ENCODE data around the gene CBFA2T3. TPM values are rescaled to one million over a fixed set of nuclear protein-coding genes. Genes with fewer than 3 reads are reported as not detected.

CBFA2T3 gene
- total RNA-seq, 4 donors from 2014 or later: 4.0 to 18.5 (median 5.5) TPM

- no peak overlapping the region for H3K27ac ChIP-seq
- peaks cover 0 to 1% (median 0%) of the 10 kb centered on the region in 4 donors for H3K4me1 ChIP-seq
- no peak for TF ChIP-seq POLR2AphosphoS5 (IDR thresholded peaks at IDR 0.05)
- TF ChIP-seq POLR2A (IDR thresholded peaks at IDR 0.05): no peak
- TF ChIP-seq EP300 (IDR thresholded peaks at IDR 0.05; ENCODE audit: low read depth): no peak
- no peak for TF ChIP-seq CTCF (IDR thresholded peaks at IDR 0.05)
- peaks cover 0 to 8% (median 0%) of the 10 kb centered on the region in 4 donors for H3K36me3 ChIP-seq
- in situ Hi-C loops (cut with MboI; ENCODE audit: low pct_ligation_motif_present in 1 of 4, low pct_unique_long_range_greater_than_20kb in 1 of 4, low sequenced_read_pairs in 3 of 4) (no loop called here), intact Hi-C loops (cut with DNase I; ENCODE audit: low total_unique reads) (no loop called here)
- H3K9me3 ChIP-seq: no peaks in the 10 kb centered on the region
- no peak for DNase-seq
- 88% methylated on average over 13 of the region's 13 CpGs; no CpG with 5 or more reads in 1 of the 2 donors for WGBS, 2 donors (ENCODE audit: low coverage in 1 of 2)
- H3K27me3 ChIP-seq: no peaks in the 10 kb centered on the region
- H3K4me3 ChIP-seq: no peak overlapping the region
These were observed 145.2 kb downstream of the CBFA2T3 start for GRCh38 chr16:88831838-88832237.

GRCh38 chr16:88830783-88831182 lies 146.2 kb downstream of the CBFA2T3 start:
- no peaks in the 10 kb centered on the region for H3K27me3 ChIP-seq
- H3K4me3 ChIP-seq: no peak overlapping the region
- H3K36me3 ChIP-seq: peaks cover 0 to 8% (median 0%) of the 10 kb centered on the region in 4 donors
- WGBS, 2 donors (ENCODE audit: low coverage in 1 of 2): 90% methylated on average over 14 of the region's 14 CpGs; no CpG with 5 or more reads in 1 of the 2 donors
- no peak for DNase-seq
- intact Hi-C loops (cut with DNase I; ENCODE audit: low total_unique reads) (no loop called here), in situ Hi-C loops (cut with MboI; ENCODE audit: low pct_ligation_motif_present in 1 of 4, low pct_unique_long_range_greater_than_20kb in 1 of 4, low sequenced_read_pairs in 3 of 4) (no loop called here)
- H3K9me3 ChIP-seq: no peaks in the 10 kb centered on the region
- peak overlapping the region in 3 of 4 donors; percentile 15 to 55 (median 25) for H3K27ac ChIP-seq
- no peak for TF ChIP-seq POLR2AphosphoS5 (IDR thresholded peaks at IDR 0.05)
- TF ChIP-seq CTCF (IDR thresholded peaks at IDR 0.05): no peak
- no peak for TF ChIP-seq POLR2A (IDR thresholded peaks at IDR 0.05)
- TF ChIP-seq EP300 (IDR thresholded peaks at IDR 0.05; ENCODE audit: low read depth): no peak
- H3K4me1 ChIP-seq: peaks cover 0 to 9% (median 3%) of the 10 kb centered on the region in 4 donors

GRCh38 chr16:88830258-88830657 lies 146.7 kb downstream of the CBFA2T3 start:
- H3K4me1 ChIP-seq: peaks cover 0 to 11% (median 4%) of the 10 kb centered on the region in 4 donors
- no peaks in the 10 kb centered on the region for H3K9me3 ChIP-seq
- peak overlapping the region in 2 of 4 donors; percentile 25 to 55 for H3K27ac ChIP-seq

GRCh38 chr16:88828711-88829110 lies 148.3 kb downstream of the CBFA2T3 start:
- TF ChIP-seq POLR2A (IDR thresholded peaks at IDR 0.05) (no peak), POLR2AphosphoS5 (IDR thresholded peaks at IDR 0.05) (no peak), EP300 (IDR thresholded peaks at IDR 0.05; ENCODE audit: low read depth) (no peak), CTCF (IDR thresholded peaks at IDR 0.05) (no peak)
- DNase-seq: no peak
- in situ Hi-C loops (cut with MboI; ENCODE audit: low pct_ligation_motif_present in 1 of 4, low pct_unique_long_range_greater_than_20kb in 1 of 4, low sequenced_read_pairs in 3 of 4): no loop called here
- Histone ChIP-seq H3K4me3 (no peak overlapping the region), H3K27me3 (no peaks in the 10 kb centered on the region), H3K27ac (no peak overlapping the region), H3K36me3 (peaks cover 0 to 8% (median 0%) of the 10 kb centered on the region in 4 donors), H3K9me3 (no peaks in the 10 kb centered on the region), H3K4me1 (peaks cover 0 to 11% (median 4%) of the 10 kb centered on the region in 4 donors)
- intact Hi-C loops (cut with DNase I; ENCODE audit: low total_unique reads): no loop called here
- 87 to 90% methylated on average over 3 to 24 of the region's 24 CpGs for WGBS, 2 donors (ENCODE audit: low coverage in 1 of 2)

More at GRCh38 chr16:88830258-88830657, 146.7 kb downstream of the CBFA2T3 start:
- WGBS, 2 donors (ENCODE audit: low coverage in 1 of 2): 40 to 60% methylated on average over 1 to 10 of the region's 11 CpGs
- in situ Hi-C loops (cut with MboI; ENCODE audit: low pct_ligation_motif_present in 1 of 4, low pct_unique_long_range_greater_than_20kb in 1 of 4, low sequenced_read_pairs in 3 of 4) (no loop called here), intact Hi-C loops (cut with DNase I; ENCODE audit: low total_unique reads) (no loop called here)
- DNase-seq: peak; percentile 41
- no peaks in the 10 kb centered on the region for H3K27me3 ChIP-seq
- no peak for TF ChIP-seq CTCF (IDR thresholded peaks at IDR 0.05)
- no peak for TF ChIP-seq POLR2A (IDR thresholded peaks at IDR 0.05)
- TF ChIP-seq EP300 (IDR thresholded peaks at IDR 0.05; ENCODE audit: low read depth): peak; percentile 43
- peak in 2 of 3 donors; percentile 53 to 73 for TF ChIP-seq POLR2AphosphoS5 (IDR thresholded peaks at IDR 0.05)
- H3K36me3 ChIP-seq: peaks cover 0 to 8% (median 0%) of the 10 kb centered on the region in 4 donors
- no peak overlapping the region for H3K4me3 ChIP-seq
